Spleen (tissue), 11 donors: ENCODE results near the gene NRBF2. TPM values are rescaled to one million over a fixed set of nuclear protein-coding genes. Genes with fewer than 3 reads are reported as not detected.

Source experiments
- polyA plus RNA-seq, 3 donors: library from polyadenylated mRNA; stranded (reverse); fragments of 200-250 nt; gene quantifications; one replicate each; pipeline ENCODE4 v1.2.1, GENCODE V29; 2013
- small RNA-seq, 4 donors: library from RNA; depleted of rRNA; stranded (forward); fragments of <200 nt; gene quantifications; one replicate each; pipeline ENCODE3, GENCODE V24; 2016
- total RNA-seq, 7 donors: library from RNA; depleted of rRNA in 3 of 7; stranded (reverse); fragments of >200 nt in 3 of 7; fragmentation: NEBNext Ultra II Directional in 4 of 7; extraction: Animal tissue kit (Norgen Biotek cat#: 25700) in 4 of 7; gene quantifications; one replicate each; pipeline versions ENCODE4 v1.1.0 to v1.2.1, GENCODE V29; 2016 to 2021
- donor health status: healthy with polysubstance abuse.
- donor health status: DM: no; HTN: no; CAD: no; lungs with moderate emphysema.
- donor health status: DM: no; HTN: no; CAD: no.
- donor health status: Bipolar disorder and iron deficiency.
- donor health status: healthy.
- donor health status: DM: no; HTN: no; CAD: no.
- donor health status: DM: yes; HTN: yes; CAD: no.

The NRBF2 gene
- total and polyA plus RNA-seq, 10 donors = 10.3 to 44.1 (median 31.7) TPM

Small RNA genes within 50 kb of the gene (small RNA-seq; reads per million reads assigned to genes)
- gene RNU6-543P = 0 reads per million in 4 donors
